Measurements from ENCODE around the gene AATK.

The AATK gene

GRCh38 chr17:81195941-81196495 is 30.0 kb upstream of the AATK start:
- no peak for DNase-seq (ENCODE audit: low spot score)

DNA sequence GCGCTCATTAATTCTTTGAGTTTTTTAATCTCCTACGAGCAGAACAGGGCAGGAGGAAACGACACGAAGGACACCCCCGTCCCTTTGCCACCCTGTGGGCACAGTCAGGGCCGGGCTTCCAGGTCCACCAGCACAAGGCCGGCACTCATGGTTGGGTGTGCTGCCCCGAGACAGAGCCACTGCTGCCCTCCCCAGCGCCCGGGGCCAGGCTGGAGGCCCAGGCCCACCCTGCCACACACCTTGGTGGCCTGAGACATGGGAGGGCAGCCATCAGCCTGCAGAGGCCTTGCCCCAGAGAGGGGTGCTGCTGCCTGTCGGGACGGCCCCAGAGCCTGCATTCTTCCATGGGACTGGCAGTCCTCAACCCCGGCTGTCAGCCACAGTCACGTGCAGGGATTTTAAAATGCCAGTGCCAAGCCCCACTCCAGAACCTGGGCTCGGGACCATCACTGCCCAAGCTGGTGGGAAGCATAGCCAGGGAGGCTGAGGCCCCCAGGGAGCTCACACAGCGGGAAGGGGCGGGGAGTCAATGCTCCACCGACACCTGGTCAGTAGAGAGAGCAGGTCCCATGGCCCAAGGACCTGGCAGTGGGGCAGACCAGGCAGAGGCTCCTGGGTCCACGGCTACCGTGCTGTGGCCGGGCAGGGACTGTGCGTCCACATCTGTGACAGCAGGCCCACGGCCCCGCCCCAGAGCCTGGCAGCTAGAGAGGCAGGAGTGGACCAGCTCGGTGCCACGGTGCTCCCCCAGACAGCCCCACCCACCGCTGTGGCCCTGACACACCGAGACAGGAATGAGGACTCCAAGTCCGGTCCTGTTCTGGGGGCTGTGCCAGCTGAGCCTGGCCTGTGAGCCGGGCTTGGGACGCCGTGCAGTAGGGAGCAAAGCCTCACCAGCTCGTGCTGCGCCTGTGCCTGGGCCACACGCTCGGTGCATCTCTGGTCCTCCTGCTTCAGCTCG is 29.2 kb upstream of the AATK start:
- no peak for DNase-seq (ENCODE audit: low spot score)

- DNase-seq (ENCODE audit: low spot score), result no peak
These were observed 28.3 kb upstream of the AATK start for GRCh38 chr17:81194225-81194760.

DNA sequence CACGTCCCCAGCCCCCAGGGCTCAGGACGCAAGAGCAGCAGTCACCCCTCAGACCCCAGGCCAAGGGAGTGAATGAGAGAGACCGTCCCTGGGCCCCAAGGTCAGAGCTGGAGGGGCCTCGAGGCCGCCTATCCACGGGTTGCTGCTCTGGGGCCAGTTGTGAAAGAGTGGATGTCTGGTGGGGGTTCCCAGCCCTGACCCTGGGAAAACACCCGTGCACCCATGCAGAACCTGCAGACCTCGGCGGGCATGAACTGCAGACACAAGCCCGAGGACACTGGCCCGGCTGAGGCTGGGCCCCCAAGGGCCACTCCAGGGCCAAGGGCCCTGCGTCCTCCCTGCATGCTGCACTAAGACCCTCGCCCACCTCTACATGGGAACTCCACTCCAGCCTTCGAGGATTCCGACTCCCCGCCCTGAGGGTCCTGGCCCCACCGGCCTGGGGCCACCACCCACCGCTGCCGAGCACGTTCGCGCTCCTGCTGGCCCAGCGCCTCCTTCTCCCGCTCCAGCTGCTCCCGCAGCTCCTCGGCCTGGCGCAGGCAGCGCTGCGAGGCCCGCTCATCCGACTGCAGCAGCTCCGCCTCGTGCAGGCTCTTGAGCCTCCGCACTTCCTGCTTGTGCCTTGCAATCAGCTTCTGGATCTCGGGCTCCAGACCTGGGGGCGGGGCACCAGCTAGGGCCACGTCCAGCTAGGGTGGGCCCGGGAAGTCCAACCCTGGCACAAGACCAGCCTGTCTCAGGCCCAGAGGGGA is 27.6 kb upstream of the AATK start:
- no peak for DNase-seq (ENCODE audit: low spot score)

DNA sequence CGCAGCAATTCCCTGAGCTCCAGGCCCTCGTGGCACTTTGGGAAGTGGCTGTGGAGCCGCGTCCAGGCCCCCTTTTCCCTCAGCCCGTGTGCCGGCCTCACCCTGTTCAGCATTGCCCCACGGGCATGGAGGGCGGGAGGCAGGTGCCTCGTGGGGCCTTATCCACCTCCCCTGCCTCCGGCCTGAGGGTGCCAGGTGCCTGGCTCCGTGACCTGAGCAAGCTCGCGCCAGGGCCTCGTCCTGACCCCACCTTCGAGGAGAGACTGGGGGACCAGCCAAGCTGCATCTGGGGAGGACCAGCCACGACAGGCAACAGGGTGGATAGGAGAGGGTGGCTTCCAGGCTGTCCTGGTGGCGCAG is 27.0 kb upstream of the AATK start:
- DNase-seq (ENCODE audit: low spot score), result no peak

DNA sequence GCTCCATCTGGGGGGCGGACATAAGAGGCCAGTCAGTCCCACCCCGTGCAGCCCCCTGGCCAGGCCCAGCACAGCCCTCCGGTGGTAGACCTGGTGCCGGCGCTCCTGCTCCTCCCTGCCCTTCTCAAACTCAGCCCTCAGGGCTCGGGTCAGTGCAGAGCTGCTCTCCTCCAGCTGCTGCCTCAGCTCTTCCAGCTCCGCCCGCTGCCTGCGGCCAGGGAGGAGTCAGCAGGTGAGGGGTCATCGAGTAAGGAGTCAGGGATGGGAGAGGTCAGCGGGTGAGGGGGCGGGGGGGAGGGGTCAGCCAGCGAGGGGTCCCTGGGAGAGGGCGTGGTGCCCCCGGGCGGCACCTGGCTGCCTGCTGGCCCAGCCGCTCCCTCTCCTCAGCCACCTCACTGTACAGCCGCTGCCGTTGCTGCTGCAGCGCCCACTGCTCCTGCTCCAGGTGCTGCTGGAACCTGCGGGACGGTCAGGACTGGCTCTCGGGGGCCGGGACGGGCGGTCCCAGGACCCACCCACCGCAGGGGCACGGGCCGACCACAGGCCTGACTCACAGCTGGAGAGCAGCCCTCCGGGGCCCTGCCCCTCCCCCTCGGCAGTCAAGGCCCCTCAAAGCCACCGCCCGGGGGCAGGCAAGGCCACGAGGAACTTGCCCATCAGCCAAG is 26.5 kb upstream of the AATK start:
- DNase-seq (ENCODE audit: low spot score), result no peak

DNA sequence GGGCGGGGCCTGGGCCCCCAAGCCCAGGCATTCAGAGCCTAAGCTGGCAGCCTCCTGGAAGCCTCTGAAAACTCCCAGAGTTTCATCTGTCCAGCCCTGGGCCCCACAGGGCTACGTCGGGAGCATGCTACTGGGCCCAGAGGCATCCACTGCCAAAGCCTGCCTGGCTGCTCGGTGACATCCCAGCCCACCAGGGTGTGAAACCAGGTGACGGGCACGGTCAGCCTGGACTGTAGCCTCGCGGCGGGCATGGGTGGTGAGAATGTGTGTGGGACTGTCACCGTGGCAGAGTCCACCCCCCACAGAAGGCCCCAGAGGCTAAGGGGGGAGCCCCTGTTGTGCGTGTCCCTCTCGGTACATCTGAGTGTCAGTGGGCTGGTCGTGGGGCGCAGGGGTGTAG is 25.6 kb upstream of the AATK start:
- no peak for DNase-seq (ENCODE audit: low spot score)

DNA sequence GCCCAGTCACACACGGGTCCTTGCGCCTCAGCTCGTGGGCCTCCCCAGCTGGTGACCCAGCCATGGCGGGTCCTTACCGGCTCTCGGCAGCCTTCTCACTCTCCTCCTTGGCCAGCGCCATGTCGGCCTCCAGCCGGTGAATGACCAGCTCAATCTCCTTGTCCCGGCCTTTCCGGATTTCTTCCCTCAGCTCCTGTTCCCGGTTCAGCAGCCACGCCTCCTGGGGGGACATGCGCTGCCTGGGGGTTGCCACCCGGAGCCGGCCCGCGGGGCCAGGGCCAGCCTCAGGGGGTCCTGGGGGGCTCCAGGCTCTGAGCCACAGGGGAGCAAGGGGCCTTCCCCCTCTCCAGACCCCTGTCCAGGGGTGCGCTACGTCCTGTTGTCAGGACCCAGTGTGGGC is 25.1 kb upstream of the AATK start:
- DNase-seq (ENCODE audit: low spot score), result no peak

- DNase-seq (ENCODE audit: low spot score), result no peak
These were observed 24.6 kb upstream of the AATK start for GRCh38 chr17:81190591-81190990.

DNA sequence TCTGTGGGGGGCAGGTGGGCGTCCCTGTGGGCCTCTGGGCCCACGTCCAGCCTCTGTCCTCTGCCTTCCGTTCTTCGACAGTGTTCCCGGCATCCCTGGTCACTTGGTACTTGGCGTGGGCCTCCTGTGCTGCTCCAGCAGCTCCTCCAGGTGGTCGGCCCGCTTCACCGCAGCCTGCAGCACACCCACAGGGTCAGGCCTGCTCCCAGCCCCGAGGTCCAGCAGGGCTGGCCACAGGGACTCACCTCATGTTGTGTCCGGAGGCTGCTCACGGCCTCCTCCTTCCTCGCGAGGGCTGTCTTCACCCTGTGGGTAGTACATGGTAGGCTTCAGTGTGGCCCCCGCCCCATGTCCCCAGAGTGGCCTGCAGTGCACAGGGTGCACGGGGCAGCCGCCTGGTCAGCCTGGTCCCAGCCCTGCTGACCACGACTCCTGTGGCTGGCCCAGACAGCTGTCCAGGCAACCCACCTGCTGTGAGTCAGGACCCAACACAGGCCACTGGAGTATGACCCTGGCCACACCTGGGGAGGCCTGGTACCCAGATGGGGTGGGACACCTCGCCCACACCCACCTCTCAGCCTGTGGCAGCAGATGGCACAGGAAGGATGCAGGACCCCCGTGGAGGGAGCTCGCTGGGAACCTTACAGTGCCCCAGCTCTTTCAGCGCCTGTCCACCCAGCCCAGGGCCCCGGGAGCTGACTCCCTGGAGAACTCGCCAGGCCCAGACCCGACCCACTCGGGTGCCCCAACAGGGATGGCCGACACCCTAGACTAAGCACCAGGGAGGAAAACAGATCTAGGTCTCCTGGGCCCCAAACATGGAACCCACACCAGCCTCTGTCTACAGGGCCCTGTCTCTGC is 23.9 kb upstream of the AATK start:
- DNase-seq (ENCODE audit: low spot score), result no peak

DNA sequence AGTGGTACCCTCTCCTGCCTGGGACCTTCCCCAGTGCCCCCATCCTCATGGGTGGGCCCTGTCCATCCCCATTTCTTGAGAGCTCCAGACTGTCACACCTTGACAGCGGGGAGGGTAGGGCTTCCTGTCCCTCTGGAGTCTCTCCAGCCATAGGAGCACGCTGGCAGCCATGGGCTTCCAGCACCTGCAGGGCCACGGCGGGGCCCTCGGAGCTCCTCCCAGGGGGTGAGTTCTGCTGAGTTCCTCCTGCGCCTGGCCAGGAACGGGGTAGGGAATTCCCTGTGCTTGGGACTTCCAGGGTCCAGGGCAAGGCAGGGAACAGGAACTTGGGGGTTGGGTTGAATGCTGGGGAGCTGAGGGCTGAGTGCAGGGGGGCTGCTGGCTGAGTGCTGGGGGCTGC is 23.0 kb upstream of the AATK start:
- no peak for DNase-seq (ENCODE audit: low spot score)

DNA sequence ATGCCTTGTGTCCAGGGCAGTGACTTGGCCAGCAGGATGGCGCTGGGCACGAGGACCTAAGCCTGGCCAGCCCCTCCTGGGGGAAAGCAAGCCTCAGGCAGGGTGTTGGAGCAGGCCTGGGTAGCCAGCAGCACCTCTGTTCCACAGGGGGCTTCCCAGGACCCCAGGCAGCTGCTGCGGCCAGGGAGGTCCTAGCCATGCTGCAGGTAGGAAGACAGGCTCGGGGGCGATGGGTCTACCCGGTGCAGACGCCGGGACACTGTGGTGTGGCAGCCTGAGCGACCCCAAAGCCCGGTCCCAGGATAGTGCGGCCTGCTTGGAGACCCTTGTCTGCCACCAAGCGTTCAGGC is 22.4 kb upstream of the AATK start:
- no peak for DNase-seq (ENCODE audit: low spot score)

DNA sequence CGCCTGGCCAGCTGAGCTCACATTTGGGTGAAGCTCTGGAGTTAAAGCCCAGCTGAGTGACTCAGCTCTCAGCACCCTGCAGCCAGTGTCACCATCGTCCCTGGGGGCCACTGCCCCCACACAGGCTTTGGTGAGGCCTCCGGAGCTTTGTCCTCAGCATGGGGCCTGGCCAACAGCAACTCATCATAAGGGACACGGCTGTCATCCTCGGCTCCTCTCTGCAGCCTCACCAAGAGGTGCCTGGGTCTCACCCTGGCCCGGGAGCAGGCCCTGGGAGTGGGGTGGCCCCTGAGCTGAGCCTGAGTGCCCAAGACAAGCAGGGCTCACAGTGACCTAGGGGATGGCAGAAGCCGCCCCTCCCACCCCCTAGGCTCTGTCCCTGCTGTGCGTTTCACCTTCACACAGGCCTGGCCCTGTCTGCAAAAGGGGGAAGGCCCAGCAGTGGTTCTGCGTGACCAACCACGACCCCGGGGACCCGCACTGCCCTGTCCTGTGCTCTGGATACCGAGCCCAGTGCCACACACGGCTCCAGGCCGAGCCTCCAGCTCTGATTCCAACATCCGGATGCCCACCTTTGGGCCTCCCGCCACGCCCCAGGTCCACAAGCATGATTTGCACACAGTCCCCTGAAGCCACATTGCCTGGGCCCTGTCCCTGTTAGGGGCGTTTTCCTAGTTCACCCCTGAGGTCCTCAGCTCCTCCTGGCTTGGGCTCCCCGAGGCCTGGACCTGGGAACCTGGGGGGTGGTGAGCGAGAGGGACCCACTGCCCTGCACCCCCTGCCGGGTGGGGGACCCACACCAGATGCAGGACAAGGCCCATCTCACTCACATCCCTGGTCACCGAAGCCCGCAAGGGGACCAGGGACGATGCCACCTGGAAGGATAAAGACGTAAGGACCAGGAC is 21.8 kb upstream of the AATK start:
- DNase-seq (ENCODE audit: low spot score), result no peak

GRCh38 chr17:81187120-81187519 is 21.1 kb upstream of the AATK start:
- DNase-seq (ENCODE audit: low spot score), result no peak

- no peak for DNase-seq (ENCODE audit: low spot score)
These were observed 20.2 kb upstream of the AATK start for GRCh38 chr17:81186203-81186602.

GRCh38 chr17:81184555-81184954 is 18.5 kb upstream of the AATK start:
- DNase-seq (ENCODE audit: low spot score), result no peak

DNA sequence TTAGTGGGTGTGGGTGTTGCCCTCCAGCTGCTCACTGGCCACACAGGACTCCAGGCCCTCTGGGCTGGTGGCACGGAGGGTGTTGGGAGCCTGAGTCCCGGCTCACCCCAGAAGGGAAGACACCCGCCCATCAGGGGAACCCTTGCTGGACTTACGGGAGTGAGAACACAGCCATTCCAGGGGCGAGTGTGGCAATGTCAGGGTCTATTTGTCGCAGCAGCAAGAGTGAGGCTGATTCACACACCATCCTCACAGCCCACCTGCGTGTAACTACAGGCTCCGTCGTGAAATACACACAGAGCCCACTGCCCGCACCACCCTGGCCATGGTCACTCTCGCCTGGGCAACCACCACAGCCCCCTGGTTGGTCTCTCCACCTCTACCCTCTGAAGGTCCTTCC is 17.8 kb upstream of the AATK start:
- DNase-seq (ENCODE audit: low spot score), result no peak

DNA sequence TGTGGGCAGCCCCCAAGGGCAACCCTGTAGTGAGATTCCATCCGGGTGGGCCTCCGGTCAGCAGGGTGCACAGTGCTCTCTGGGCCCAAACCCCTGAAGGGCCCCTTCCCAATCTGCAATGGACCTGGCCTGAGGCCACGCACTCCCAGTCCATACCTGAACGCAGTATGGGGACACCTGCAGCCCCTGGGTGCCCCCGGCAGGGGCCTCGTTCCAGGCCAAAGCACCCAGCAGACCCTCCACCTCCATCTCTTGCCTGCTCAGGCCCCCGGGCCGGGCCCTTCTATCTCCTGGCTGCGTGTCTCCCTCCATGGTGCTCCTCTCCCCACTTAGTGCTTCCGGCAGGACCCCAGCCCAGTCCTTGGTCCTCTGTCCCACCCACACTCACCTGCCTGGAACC is 17.3 kb upstream of the AATK start:
- no peak for DNase-seq (ENCODE audit: low spot score)

GRCh38 chr17:81182596-81182995 is 16.6 kb upstream of the AATK start:
- DNase-seq (ENCODE audit: low spot score), result no peak

DNA sequence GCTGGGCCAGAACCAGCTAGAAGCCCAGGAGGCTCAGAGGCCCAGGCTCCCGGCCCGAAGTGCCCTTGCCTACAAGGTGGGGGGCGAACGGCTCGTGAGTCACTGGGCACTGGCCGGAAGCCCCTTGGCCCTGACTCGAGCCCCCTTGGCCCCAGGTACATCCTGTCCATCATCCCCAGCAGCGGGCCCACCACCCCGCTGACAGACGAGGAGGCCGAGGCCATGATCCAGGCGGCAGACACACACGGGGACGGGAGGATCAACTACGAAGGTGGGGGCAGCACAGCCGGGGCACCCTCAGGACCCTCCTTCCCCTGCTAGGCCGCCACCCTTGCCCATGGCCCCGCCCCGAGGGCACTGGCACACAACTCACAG is 15.8 kb upstream of the AATK start:
- DNase-seq (ENCODE audit: low spot score), result no peak

Measured in COLO829 (cell line).